Astrocyte of the cerebellum (primary cell): ENCODE data around the gene MYOG.

Source experiments
- DNase-seq: peaks from one replicate; pipeline ENCODE4 v3.0.0-alpha.2; 2011; ENCODE audit warnings: low read depth
- H3K4me3 ChIP-seq: 2 replicates; pipeline ENCODE4 v1.5.1; 2011; ENCODE audit warnings: mild to moderate bottlenecking, low read depth, low read length, moderate library complexity
- CTCF ChIP-seq: IDR thresholded peaks from 2 replicates; pipeline ENCODE4 v1.5.1; 2012; ENCODE audit warnings: low read length, low read depth, moderate library complexity, mild to moderate bottlenecking; ENCODE audit errors: missing control alignments
- in situ Hi-C: cut with HindIII; loops from 2 replicates; pipeline ENCODE4 v1.10.0; 2017; ENCODE audit warnings: low sequenced_read_pairs

The MYOG gene

GRCh38 chr1:203036537-203036936 lies 49.3 kb downstream of the MYOG start:
- H3K4me3 ChIP-seq, result no peak overlapping the region
- no peak for DNase-seq
- in situ Hi-C loops, result no loop called here
- TF ChIP-seq CTCF, result no peak

GRCh38 chr1:203036135-203036534 lies 49.7 kb downstream of the MYOG start:
- H3K4me3 ChIP-seq, result no peak overlapping the region
- no peak for TF ChIP-seq CTCF
- no peak for DNase-seq
- in situ Hi-C loops, result no loop called here

GRCh38 chr1:203035111-203036000 lies 50.5 kb downstream of the MYOG start:
- in situ Hi-C loops, result no loop called here
- TF ChIP-seq CTCF, result no peak
- H3K4me3 ChIP-seq, result no peak overlapping the region
- no peak for DNase-seq

GRCh38 chr1:203034422-203035110 lies 51.2 kb downstream of the MYOG start:
- H3K4me3 ChIP-seq, result no peak overlapping the region
- no peak for DNase-seq
- in situ Hi-C loops, result no loop called here
- no peak for TF ChIP-seq CTCF

GRCh38 chr1:203033917-203034316 lies 51.9 kb downstream of the MYOG start:
- no peak for TF ChIP-seq CTCF
- H3K4me3 ChIP-seq, result no peak overlapping the region
- in situ Hi-C loops, result no loop called here

GRCh38 chr1:203033287-203033686 lies 52.5 kb downstream of the MYOG start:
- H3K4me3 ChIP-seq, result no peak overlapping the region
- in situ Hi-C loops, result no loop called here
- TF ChIP-seq CTCF, result no peak
- DNase-seq, result no peak

More at GRCh38 chr1:203033917-203034316, 51.9 kb downstream of the MYOG start:
- no peak for DNase-seq
